ENCODE measurements around the gene CCDC30. TPM values are rescaled to one million over a fixed set of nuclear protein-coding genes. Genes with fewer than 3 reads are reported as not detected.
A peak's percentile ranks its signal among the peaks of the same experiment; 100 is the strongest.

CCDC30 gene
- total RNA-seq, 2 experiments from 2014 or later, result 1.2 to 1.3 TPM

GRCh38 chr1:42456754-42457089 is 6.4 kb upstream of the CCDC30 start:
- no peak for TF ChIP-seq CTCF (IDR thresholded peaks at IDR 0.05)
- Mint-ChIP-seq H3K27ac (peak overlapping the region; percentile 96), H3K4me3 (peak overlapping the region; percentile 95), H3K9me3 (no peaks in the 10 kb centered on the region), H3K4me1 (ENCODE audit: low read depth) (peaks cover 57% of the 10 kb centered on the region), H3K27me3 (no peaks in the 10 kb centered on the region), H3K36me3 (ENCODE audit: low read depth) (peaks cover 50% of the 10 kb centered on the region)
- CTCF ChIA-PET, result no interaction called here
- ATAC-seq (ENCODE audit: poor library complexity) (peak; percentile 51), DNase-seq (peak; percentile 44 to 84 (median 58))
- Histone ChIP-seq H3K27me3 (ENCODE audit: control insufficient read depth in 1 of 2, insufficient read depth in 2 of 2, low read length in 2 of 2) (no peaks in the 10 kb centered on the region), H3K36me3 (ENCODE audit: insufficient read depth, low read length) (peaks cover 38% of the 10 kb centered on the region), H3K27ac (ENCODE audit: low read depth in 1 of 2, low read length in 2 of 2) (peak overlapping the region; percentile 98 to 99), H3K9me3 (ENCODE audit: control insufficient read depth in 1 of 2, insufficient read depth in 1 of 2, low read length in 2 of 2) (no peaks in the 10 kb centered on the region), H3K4me3 (ENCODE audit: low read length) (peak overlapping the region; percentile 70), H3K4me1 (ENCODE audit: insufficient read depth, low read length) (peaks cover 24% of the 10 kb centered on the region)
- POLR2A ChIA-PET, result interaction anchor here (0.5 to 2.4 kb wide), 6 partner anchors 63 to 783 kb away, joined by 3 to 19 read pairs (median 4); partner anchors contain the start of genes C1orf50, P3H1 and YBX1
- intact Hi-C loops (cut with DNase I, micrococcal nuclease), result loop anchor here (1.0 to 10.0 kb wide), 6 partner anchors 122 to 716 kb away; partner anchors contain the start of genes YBX1 (in 2 of the 2), CFAP57 (in 1 of the 2), EBNA1BP2 (in 1 of the 2) and ERMAP (in 1 of the 2)

GRCh38 chr1:42461196-42461595 is 1.9 kb upstream of the CCDC30 start:
- Mint-ChIP-seq H3K36me3 (ENCODE audit: low read depth) (peaks cover 55% of the 10 kb centered on the region), H3K27me3 (no peaks in the 10 kb centered on the region), H3K4me1 (ENCODE audit: low read depth) (peaks cover 69% of the 10 kb centered on the region), H3K27ac (peak overlapping the region; percentile 86), H3K4me3 (peak overlapping the region; percentile 6), H3K9me3 (no peaks in the 10 kb centered on the region)
- no peaks in the 10 kb centered on the region for H3K27me3 ChIP-seq (ENCODE audit: control insufficient read depth in 1 of 2, insufficient read depth in 2 of 2, low read length in 2 of 2)
- no peak for TF ChIP-seq CTCF (IDR thresholded peaks at IDR 0.05)
- ChIA-PET POLR2A (no interaction called here), CTCF (no interaction called here)
- no peak overlapping the region for H3K27ac ChIP-seq (ENCODE audit: low read depth in 1 of 2, low read length in 2 of 2)
- peaks cover 43% of the 10 kb centered on the region for H3K36me3 ChIP-seq (ENCODE audit: insufficient read depth, low read length)
- intact Hi-C loops (cut with DNase I, micrococcal nuclease), result loop anchor here in 1 of 2 experiments (5.0 to 10.0 kb wide), 3 partner anchors 306 to 424 kb away; partner anchors contain the start of genes C1orf50, P3H1 and ZNF691
- no peaks in the 10 kb centered on the region for H3K9me3 ChIP-seq (ENCODE audit: control insufficient read depth in 1 of 2, insufficient read depth in 1 of 2, low read length in 2 of 2)
- DNase-seq (no peak), ATAC-seq (ENCODE audit: poor library complexity) (no peak)
- H3K4me1 ChIP-seq (ENCODE audit: insufficient read depth, low read length), result peaks cover 29% of the 10 kb centered on the region
- no peak overlapping the region for H3K4me3 ChIP-seq (ENCODE audit: low read length)

GRCh38 chr1:42463921-42464320 is 835 bp downstream of the CCDC30 start:
- H3K27ac Mint-ChIP-seq, result peak overlapping the region; percentile 86
- H3K36me3 ChIP-seq (ENCODE audit: insufficient read depth, low read length), result peaks cover 31% of the 10 kb centered on the region
- H3K4me1 Mint-ChIP-seq (ENCODE audit: low read depth), result peaks cover 45% of the 10 kb centered on the region
- ChIA-PET POLR2A (interaction anchor here (1.7 kb wide), 1 partner anchor 144 kb away, joined by 6 read pairs; no protein-coding TSS in a partner anchor), CTCF (interaction anchor here (0.6 to 0.9 kb wide), 3 partner anchors 11 to 176 kb away, joined by 3 to 5 read pairs (median 4); no protein-coding TSS in a partner anchor)
- TF ChIP-seq CTCF (IDR thresholded peaks at IDR 0.05), result no peak
- H3K36me3 Mint-ChIP-seq (ENCODE audit: low read depth), result peaks cover 30% of the 10 kb centered on the region
- DNase-seq, result no peak
- no peak overlapping the region for H3K4me3 ChIP-seq (ENCODE audit: low read length)
- H3K9me3 ChIP-seq (ENCODE audit: control insufficient read depth in 1 of 2, insufficient read depth in 1 of 2, low read length in 2 of 2), result no peaks in the 10 kb centered on the region
- peak overlapping the region; percentile 87 for H3K4me3 Mint-ChIP-seq
- peaks cover 4% of the 10 kb centered on the region for H3K27me3 Mint-ChIP-seq
- peaks cover 14% of the 10 kb centered on the region for H3K4me1 ChIP-seq (ENCODE audit: insufficient read depth, low read length)
- intact Hi-C loops (cut with DNase I, micrococcal nuclease), result loop anchor here (2.0 to 10.0 kb wide), 5 partner anchors 129 to 427 kb away; partner anchors contain the start of genes C1orf50 (in 1 of the 2), FOXJ3 (in 1 of the 2), P3H1 (in 1 of the 2) and PPIH (in 1 of the 2)
- H3K27ac ChIP-seq (ENCODE audit: low read depth in 1 of 2, low read length in 2 of 2), result no peak overlapping the region
- H3K9me3 Mint-ChIP-seq, result no peaks in the 10 kb centered on the region
- ATAC-seq (ENCODE audit: poor library complexity), result no peak
- H3K27me3 ChIP-seq (ENCODE audit: control insufficient read depth in 1 of 2, insufficient read depth in 2 of 2, low read length in 2 of 2), result no peaks in the 10 kb centered on the region

Data from CD4-positive, alpha-beta T cell (primary cell).